Measurements from ENCODE around the gene MAP4K4.

Gene MAP4K4

DNA sequence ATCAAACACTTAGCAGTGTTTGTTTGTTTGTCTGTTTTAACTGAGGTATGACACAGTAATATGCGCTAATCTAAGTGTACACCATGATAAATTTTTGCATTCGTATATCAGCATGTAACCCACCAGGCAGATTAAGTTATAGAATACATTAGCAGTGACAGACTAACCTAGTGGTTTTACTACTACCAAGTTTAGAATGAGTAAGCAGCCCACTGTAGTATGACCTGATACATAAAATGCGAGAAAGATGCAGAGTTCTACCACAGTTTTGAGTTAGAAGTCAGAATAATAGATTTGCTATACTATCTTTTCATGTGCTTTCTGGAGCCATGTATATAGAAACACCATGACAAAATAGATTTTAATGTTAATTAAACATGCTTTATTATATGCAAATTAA lies 19.1 kb upstream of the MAP4K4 start:
- DNase-seq (ENCODE audit: low spot score), result no peak
- Histone ChIP-seq H4K91ac (ENCODE audit: low read depth, low read length, poor library complexity) (no peak overlapping the region), H3K27me3 (ENCODE audit: control insufficient read depth in 3 of 3, insufficient read depth in 3 of 3, low read depth in 1 of 3, low read length in 3 of 3) (no peaks in the 10 kb centered on the region), H3K36me3 (replicated peaks in 1 of 2; ENCODE audit: control insufficient read depth in 2 of 2, insufficient read depth in 2 of 2, low read length in 2 of 2) (no peaks in the 10 kb centered on the region), H3K4ac (ENCODE audit: low read length) (no peak overlapping the region), H3K4me2 (ENCODE audit: insufficient read depth, low read length, poor library complexity, severe bottlenecking) (no peak overlapping the region), H2BK15ac (ENCODE audit: low read length) (no peak overlapping the region), H2BK5ac (ENCODE audit: low read length) (no peak overlapping the region), H2BK12ac (ENCODE audit: low read length) (no peak overlapping the region), H3K9me3 (replicated peaks in 1 of 2; ENCODE audit: control insufficient read depth in 2 of 2, insufficient read depth in 1 of 2, low read depth in 1 of 2, low read length in 2 of 2) (no peaks in the 10 kb centered on the region), H4K8ac (ENCODE audit: low read depth, low read length) (no peak overlapping the region), H3K27ac (replicated peaks; ENCODE audit: low read length) (no peak overlapping the region), H2AK5ac (ENCODE audit: low read depth, low read length) (no peak overlapping the region), H3K4me1 (ENCODE audit: control insufficient read depth in 2 of 2, insufficient read depth in 1 of 2, low read depth in 1 of 2, low read length in 2 of 2) (peaks cover 0 to 1% of the 10 kb centered on the region in 2 donors), H2AFZ (ENCODE audit: low read length) (no peak overlapping the region), H2BK120ac (ENCODE audit: low read depth, low read length) (no peak overlapping the region), H3K9ac (ENCODE audit: low read depth, low read length, poor library complexity) (no peak overlapping the region), H3K4me3 (ENCODE audit: low read length in 2 of 2) (no peak overlapping the region), H3K79me1 (ENCODE audit: low read depth, low read length) (no peaks in the 10 kb centered on the region), H3K18ac (ENCODE audit: low read length) (no peak overlapping the region), H3K23ac (ENCODE audit: low read depth, low read length, poor library complexity) (no peak overlapping the region), H3K14ac (ENCODE audit: low read length) (no peak overlapping the region)
- WGBS, 2 donors (ENCODE audit: extremely low coverage in 2 of 2, insufficient read length in 2 of 2, insufficient replicate concordance in 1 of 2), result no CpG with 5 or more reads among the region's 3 CpGs

DNA sequence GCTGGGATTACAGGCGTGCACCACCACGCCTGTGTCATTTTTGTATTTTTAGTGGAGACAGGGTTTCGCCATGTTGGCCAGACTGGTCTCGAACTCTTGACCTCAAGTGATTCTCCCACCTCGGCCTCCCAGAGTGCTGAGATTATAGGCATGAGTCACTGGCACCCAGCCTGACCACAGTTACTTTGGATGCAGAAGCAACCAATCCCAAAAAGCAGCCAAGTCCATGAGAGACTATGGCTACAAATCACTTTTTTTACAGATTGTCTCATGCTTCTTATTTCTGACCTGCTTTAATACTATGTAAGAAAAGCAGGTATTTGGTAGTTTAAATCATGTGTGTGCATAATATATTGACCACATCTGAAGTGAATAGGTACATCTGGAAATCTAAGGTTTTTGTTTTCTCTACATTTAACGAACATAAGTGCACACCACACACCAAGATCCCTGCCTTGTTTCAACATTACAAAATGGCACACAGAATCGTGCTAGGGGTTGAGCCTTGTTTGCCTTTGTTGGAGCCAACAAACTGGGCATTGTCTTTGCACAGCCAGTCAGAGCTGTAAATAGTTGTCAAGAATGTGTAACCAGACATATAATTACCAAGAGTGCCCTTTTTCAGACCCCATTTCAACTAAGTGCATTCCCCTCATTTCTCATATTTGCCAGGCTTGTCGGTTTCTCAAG lies 18.3 kb upstream of the MAP4K4 start:
- H3K18ac ChIP-seq (ENCODE audit: low read length), result no peak overlapping the region
- no peak overlapping the region for H2AFZ ChIP-seq (ENCODE audit: low read length)
- H3K27ac ChIP-seq (replicated peaks; ENCODE audit: low read length), result no peak overlapping the region
- H3K36me3 ChIP-seq (replicated peaks in 1 of 2; ENCODE audit: control insufficient read depth in 2 of 2, insufficient read depth in 2 of 2, low read length in 2 of 2), result no peaks in the 10 kb centered on the region
- H3K9me3 ChIP-seq (replicated peaks in 1 of 2; ENCODE audit: control insufficient read depth in 2 of 2, insufficient read depth in 1 of 2, low read depth in 1 of 2, low read length in 2 of 2), result no peaks in the 10 kb centered on the region
- H4K91ac ChIP-seq (ENCODE audit: low read depth, low read length, poor library complexity), result no peak overlapping the region
- no peak overlapping the region for H4K8ac ChIP-seq (ENCODE audit: low read depth, low read length)
- DNase-seq (ENCODE audit: low spot score), result no peak
- WGBS, 2 donors (ENCODE audit: extremely low coverage in 2 of 2, insufficient read length in 2 of 2, insufficient replicate concordance in 1 of 2), result no CpG with 5 or more reads among the region's 8 CpGs
- H2BK120ac ChIP-seq (ENCODE audit: low read depth, low read length), result no peak overlapping the region
- H3K4me2 ChIP-seq (ENCODE audit: insufficient read depth, low read length, poor library complexity, severe bottlenecking), result no peak overlapping the region
- H3K4me3 ChIP-seq (ENCODE audit: low read length in 2 of 2), result no peak overlapping the region
- H3K27me3 ChIP-seq (ENCODE audit: control insufficient read depth in 3 of 3, insufficient read depth in 3 of 3, low read depth in 1 of 3, low read length in 3 of 3), result no peaks in the 10 kb centered on the region
- no peak overlapping the region for H2AK5ac ChIP-seq (ENCODE audit: low read depth, low read length)
- H2BK15ac ChIP-seq (ENCODE audit: low read length), result no peak overlapping the region
- H2BK12ac ChIP-seq (ENCODE audit: low read length), result no peak overlapping the region
- no peak overlapping the region for H3K4ac ChIP-seq (ENCODE audit: low read length)
- H3K23ac ChIP-seq (ENCODE audit: low read depth, low read length, poor library complexity), result no peak overlapping the region
- no peaks in the 10 kb centered on the region for H3K79me1 ChIP-seq (ENCODE audit: low read depth, low read length)
- no peak overlapping the region for H2BK5ac ChIP-seq (ENCODE audit: low read length)
- peaks cover 0 to 1% of the 10 kb centered on the region in 2 donors for H3K4me1 ChIP-seq (ENCODE audit: control insufficient read depth in 2 of 2, insufficient read depth in 1 of 2, low read depth in 1 of 2, low read length in 2 of 2)
- H3K14ac ChIP-seq (ENCODE audit: low read length), result no peak overlapping the region
- H3K9ac ChIP-seq (ENCODE audit: low read depth, low read length, poor library complexity), result no peak overlapping the region

DNA sequence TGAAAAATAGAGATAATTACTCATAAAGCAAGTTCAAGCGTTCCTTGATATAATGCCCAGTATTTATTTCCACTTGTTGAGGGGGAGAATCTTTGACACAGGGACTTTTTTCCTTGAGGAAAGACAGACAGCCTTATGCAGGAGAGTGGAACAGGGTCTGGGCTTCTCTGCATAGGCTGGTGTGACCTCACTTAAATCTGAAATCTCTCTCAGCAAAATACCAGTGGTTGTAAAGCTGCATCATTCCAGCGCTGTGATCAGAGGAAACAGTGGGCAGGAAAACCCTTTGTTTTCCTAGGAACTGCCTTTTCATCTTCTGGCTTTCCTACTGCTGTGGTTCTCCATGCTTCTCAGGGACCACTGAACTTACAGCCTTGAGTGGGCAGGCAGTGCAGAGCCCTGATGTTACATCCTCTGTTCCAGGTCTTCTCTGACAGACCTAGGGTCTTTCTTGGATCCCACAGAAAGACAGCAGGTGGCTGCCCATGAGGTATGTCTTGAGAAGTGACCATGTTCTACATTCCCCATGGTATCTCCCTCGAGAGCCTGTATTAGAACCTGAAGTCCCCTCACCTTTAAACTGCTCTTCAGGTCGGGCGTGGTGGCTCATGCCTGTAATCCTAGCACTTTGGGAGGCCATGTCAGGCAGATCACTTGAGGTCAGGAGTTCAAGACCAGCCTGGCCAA lies 17.6 kb upstream of the MAP4K4 start:
- Histone ChIP-seq H2BK15ac (ENCODE audit: low read length) (no peak overlapping the region), H4K8ac (ENCODE audit: low read depth, low read length) (no peak overlapping the region), H3K18ac (ENCODE audit: low read length) (no peak overlapping the region), H2BK120ac (ENCODE audit: low read depth, low read length) (no peak overlapping the region), H2BK12ac (ENCODE audit: low read length) (no peak overlapping the region), H4K91ac (ENCODE audit: low read depth, low read length, poor library complexity) (no peak overlapping the region), H3K9me3 (replicated peaks in 1 of 2; ENCODE audit: control insufficient read depth in 2 of 2, insufficient read depth in 1 of 2, low read depth in 1 of 2, low read length in 2 of 2) (no peaks in the 10 kb centered on the region), H3K27me3 (ENCODE audit: control insufficient read depth in 3 of 3, insufficient read depth in 3 of 3, low read depth in 1 of 3, low read length in 3 of 3) (no peaks in the 10 kb centered on the region), H3K4me3 (ENCODE audit: low read length in 2 of 2) (no peak overlapping the region), H3K9ac (ENCODE audit: low read depth, low read length, poor library complexity) (no peak overlapping the region), H3K4ac (ENCODE audit: low read length) (no peak overlapping the region), H2AFZ (ENCODE audit: low read length) (no peak overlapping the region), H3K4me1 (ENCODE audit: control insufficient read depth in 2 of 2, insufficient read depth in 1 of 2, low read depth in 1 of 2, low read length in 2 of 2) (peaks cover 0 to 1% of the 10 kb centered on the region in 2 donors), H3K27ac (replicated peaks; ENCODE audit: low read length) (no peak overlapping the region), H3K14ac (ENCODE audit: low read length) (no peak overlapping the region), H2AK5ac (ENCODE audit: low read depth, low read length) (no peak overlapping the region), H3K4me2 (ENCODE audit: insufficient read depth, low read length, poor library complexity, severe bottlenecking) (no peak overlapping the region), H3K79me1 (ENCODE audit: low read depth, low read length) (no peaks in the 10 kb centered on the region), H3K36me3 (replicated peaks in 1 of 2; ENCODE audit: control insufficient read depth in 2 of 2, insufficient read depth in 2 of 2, low read length in 2 of 2) (no peaks in the 10 kb centered on the region), H3K23ac (ENCODE audit: low read depth, low read length, poor library complexity) (no peak overlapping the region), H2BK5ac (ENCODE audit: low read length) (no peak overlapping the region)
- no peak for DNase-seq (ENCODE audit: low spot score)
- no CpG with 5 or more reads among the region's 5 CpGs for WGBS, 2 donors (ENCODE audit: extremely low coverage in 2 of 2, insufficient read length in 2 of 2, insufficient replicate concordance in 1 of 2)

DNA sequence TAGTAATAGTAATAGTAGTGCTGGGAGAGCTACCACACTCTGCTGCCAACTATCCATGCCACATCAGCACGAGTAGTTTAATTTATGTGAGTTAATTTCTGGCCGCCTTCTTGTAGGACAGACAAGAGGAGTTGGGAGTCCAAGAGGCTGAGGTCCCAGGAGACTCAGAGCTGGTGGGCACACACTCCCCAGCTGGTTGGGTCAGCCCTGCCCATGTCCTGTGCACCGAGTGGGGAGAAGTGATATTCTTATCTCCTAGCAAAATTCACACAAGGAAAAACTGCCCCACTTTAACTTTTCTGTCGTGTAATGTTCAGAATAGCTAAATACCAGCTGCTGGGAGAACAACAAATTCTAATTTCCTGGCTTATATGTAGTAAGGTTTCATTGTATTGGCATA lies 15.2 kb upstream of the MAP4K4 start:
- H3K9me3 ChIP-seq (replicated peaks in 1 of 2; ENCODE audit: control insufficient read depth in 2 of 2, insufficient read depth in 1 of 2, low read depth in 1 of 2, low read length in 2 of 2), result no peaks in the 10 kb centered on the region
- no peaks in the 10 kb centered on the region for H3K79me1 ChIP-seq (ENCODE audit: low read depth, low read length)
- H3K4me3 ChIP-seq (ENCODE audit: low read length in 2 of 2), result no peak overlapping the region
- H3K4me1 ChIP-seq (ENCODE audit: control insufficient read depth in 2 of 2, insufficient read depth in 1 of 2, low read depth in 1 of 2, low read length in 2 of 2), result peaks cover 0 to 1% of the 10 kb centered on the region in 2 donors
- H3K18ac ChIP-seq (ENCODE audit: low read length), result no peak overlapping the region
- H2BK5ac ChIP-seq (ENCODE audit: low read length), result no peak overlapping the region
- no peak overlapping the region for H4K91ac ChIP-seq (ENCODE audit: low read depth, low read length, poor library complexity)
- WGBS, 2 donors (ENCODE audit: extremely low coverage in 2 of 2, insufficient read length in 2 of 2, insufficient replicate concordance in 1 of 2), result no CpG with 5 or more reads among the region's 4 CpGs
- H2BK15ac ChIP-seq (ENCODE audit: low read length), result no peak overlapping the region
- H3K27me3 ChIP-seq (ENCODE audit: control insufficient read depth in 3 of 3, insufficient read depth in 3 of 3, low read depth in 1 of 3, low read length in 3 of 3), result no peaks in the 10 kb centered on the region
- no peak overlapping the region for H3K23ac ChIP-seq (ENCODE audit: low read depth, low read length, poor library complexity)
- H2AFZ ChIP-seq (ENCODE audit: low read length), result no peak overlapping the region
- DNase-seq (ENCODE audit: low spot score), result no peak
- H3K4me2 ChIP-seq (ENCODE audit: insufficient read depth, low read length, poor library complexity, severe bottlenecking), result no peak overlapping the region
- H3K4ac ChIP-seq (ENCODE audit: low read length), result no peak overlapping the region
- H2BK12ac ChIP-seq (ENCODE audit: low read length), result no peak overlapping the region
- no peak overlapping the region for H3K27ac ChIP-seq (replicated peaks; ENCODE audit: low read length)
- H2BK120ac ChIP-seq (ENCODE audit: low read depth, low read length), result no peak overlapping the region
- no peak overlapping the region for H3K9ac ChIP-seq (ENCODE audit: low read depth, low read length, poor library complexity)
- no peak overlapping the region for H4K8ac ChIP-seq (ENCODE audit: low read depth, low read length)
- no peaks in the 10 kb centered on the region for H3K36me3 ChIP-seq (replicated peaks in 1 of 2; ENCODE audit: control insufficient read depth in 2 of 2, insufficient read depth in 2 of 2, low read length in 2 of 2)
- H3K14ac ChIP-seq (ENCODE audit: low read length), result no peak overlapping the region
- no peak overlapping the region for H2AK5ac ChIP-seq (ENCODE audit: low read depth, low read length)
